HG02970 (cell line): ENCODE measurements around the gene PSMB3.
A peak's percentile ranks its signal among the peaks of the same experiment; 100 is the strongest.

Source experiments
- ATAC-seq: cut with Tn5 transposase; IDR thresholded peaks from one replicate; pipeline ENCODE4 v1.9.1; 2021; ENCODE audit warnings: mild to moderate bottlenecking, moderate library complexity, moderate number of reproducible peaks; ENCODE audit not compliant: unreplicated experiment, low FRiP score

The PSMB3 gene

DNA sequence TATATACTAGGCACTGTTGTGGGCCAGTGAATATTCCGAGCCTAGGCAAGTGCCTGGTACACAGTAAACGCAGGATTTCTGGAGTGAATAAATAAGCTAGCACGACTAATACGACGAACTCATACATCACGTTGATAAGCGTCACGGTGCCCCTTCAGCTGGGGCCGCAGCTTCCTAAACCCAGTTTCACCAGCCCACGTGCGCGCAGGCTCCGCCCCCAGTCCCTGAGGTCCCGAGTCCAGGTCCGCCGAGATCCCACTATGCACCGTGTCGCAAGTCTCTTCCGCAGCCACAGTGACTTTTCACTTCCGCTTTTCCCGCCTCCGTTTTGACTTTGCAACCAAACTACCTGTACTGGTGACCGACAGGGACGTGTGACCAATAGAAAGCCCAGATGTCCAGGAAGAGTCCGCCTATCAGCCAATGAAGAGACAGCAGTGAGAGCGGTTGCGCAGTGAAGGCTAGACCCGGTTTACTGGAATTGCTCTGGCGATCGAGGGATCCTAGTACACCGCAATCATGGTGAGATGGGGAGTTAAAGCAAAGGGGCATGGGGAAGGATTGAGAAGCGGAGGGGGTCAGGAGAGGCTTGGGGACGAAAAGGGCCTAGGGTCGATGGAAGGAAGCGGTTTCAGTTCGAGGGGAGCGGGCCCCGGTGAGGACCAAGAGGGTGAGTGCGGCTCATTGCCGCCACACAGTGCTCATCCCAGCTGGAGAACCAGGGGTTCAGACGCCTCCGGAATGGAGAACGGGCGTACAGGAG lies at the start of gene PSMB3:
PSMB3 (plus strand) TSS at position 434 of the 763 bp plus-strand sequence; CDS start at position 520, 86 bp downstream.
- ATAC-seq, result peak; percentile 81

DNA sequence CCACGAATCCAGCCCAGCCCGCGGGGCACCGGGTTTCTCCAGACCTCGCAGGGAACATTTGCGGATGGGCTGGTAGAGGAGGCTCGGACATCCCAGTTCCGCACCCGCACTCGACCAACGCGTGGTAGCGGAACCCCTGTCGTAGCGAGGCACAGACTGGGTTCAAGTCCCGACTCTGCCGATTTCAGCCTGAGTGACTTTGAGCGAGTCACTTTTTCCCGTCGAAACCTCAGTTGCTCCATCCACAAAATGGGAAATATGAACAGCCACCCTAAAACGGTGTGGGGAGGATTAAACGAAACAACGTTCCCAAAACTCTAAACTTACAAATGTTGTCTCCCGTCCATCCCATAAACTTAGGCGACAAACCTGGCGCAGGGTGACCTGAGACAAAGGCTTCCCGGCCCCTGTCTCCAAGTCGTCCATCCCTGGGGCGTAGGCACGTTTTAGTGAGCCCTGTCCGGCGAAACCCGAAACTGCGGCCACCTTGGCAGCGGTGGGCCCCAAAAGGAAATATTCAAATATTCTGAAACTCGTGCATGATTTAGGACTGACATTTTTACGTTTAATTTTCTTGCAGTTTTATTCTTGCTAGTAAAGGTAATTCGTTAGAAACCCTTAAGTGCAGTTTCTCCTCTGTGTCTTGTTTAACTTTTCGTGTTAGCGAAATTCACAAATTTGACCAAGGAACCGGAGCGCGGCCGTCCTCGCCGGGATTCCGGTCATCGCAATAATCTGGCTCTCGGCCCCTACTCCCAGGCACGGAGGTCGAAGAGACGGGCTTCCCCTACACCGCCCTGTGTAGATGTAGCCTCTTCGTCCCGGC lies 49.4 kb upstream of the PSMB3 start:
- ATAC-seq, result no peak

- no peak for ATAC-seq
Measured at GRCh38 chr17:38703742-38704605, 48.6 kb upstream of the PSMB3 start.

GRCh38 chr17:38704606-38705522 lies 47.7 kb upstream of the PSMB3 start, which contains the start of gene MLLT6:
Gene MLLT6, plus strand, starts transcription at chr17:38705273. Its CDS starts 360 bp downstream, at chr17:38705633.
- no peak for ATAC-seq

- no peak for ATAC-seq
Measured at GRCh38 chr17:38705523-38705802, 47.1 kb upstream of the PSMB3 start.

DNA sequence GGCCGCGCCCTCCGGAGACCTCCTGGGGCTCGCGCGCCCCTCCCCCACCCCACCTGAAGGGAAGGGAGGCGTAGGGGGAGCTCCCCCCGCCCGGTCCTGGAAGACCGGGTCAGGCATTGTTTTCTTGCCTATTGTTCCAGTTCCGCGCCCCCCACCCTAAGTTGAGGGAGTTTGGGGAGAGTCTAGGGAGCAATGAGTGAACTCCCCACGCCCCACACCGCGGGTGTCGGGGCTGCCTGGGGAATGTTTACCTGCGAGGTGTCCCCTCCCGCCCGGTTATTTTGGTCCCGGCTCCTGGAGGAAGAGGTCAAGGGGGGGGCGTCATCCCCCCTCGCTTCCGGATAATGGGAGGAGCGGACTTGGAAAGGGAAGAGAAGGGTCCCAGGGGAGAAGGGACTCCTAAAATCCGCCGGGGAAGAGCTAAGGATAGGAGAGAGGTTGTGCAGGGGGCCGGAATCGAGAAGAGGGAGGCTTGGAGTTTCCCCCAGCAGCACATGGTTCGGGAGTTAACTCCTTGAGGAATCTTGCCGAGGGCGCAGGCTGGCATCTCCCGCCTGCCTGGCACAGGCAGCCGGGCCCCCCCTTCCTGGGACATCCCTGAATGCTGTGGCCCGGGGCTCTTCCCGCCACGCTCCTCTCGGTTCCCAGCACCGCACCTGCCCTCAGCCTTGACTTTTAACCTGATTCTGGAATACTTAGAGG lies 46.6 kb upstream of the PSMB3 start:
- no peak for ATAC-seq

GRCh38 chr17:38706505-38707216 lies 45.9 kb upstream of the PSMB3 start:
- ATAC-seq, result no peak

GRCh38 chr17:38707678-38708351 lies 44.7 kb upstream of the PSMB3 start:
- ATAC-seq, result no peak

GRCh38 chr17:38709104-38709820 lies 43.3 kb upstream of the PSMB3 start:
- ATAC-seq, result no peak

- ATAC-seq, result no peak
Measured at GRCh38 chr17:38709864-38710603, 42.5 kb upstream of the PSMB3 start.

DNA sequence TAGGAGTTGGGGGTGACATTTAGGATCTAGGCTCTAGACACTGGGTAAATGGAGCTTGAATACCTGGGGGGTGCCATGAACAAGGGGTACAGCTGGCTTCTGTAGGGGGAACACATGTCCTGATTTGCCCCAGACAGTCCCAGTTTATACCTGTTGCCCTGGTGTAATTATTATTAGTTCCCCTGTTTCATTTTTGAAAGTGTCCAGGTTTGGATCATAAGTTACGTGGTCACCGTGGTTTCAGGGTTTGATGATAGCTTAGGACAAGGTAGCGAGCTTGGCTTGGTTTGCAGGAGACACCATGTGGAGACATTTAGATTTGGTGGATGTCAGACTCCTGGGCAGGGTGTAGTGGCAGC lies 42.0 kb upstream of the PSMB3 start:
- no peak for ATAC-seq

DNA sequence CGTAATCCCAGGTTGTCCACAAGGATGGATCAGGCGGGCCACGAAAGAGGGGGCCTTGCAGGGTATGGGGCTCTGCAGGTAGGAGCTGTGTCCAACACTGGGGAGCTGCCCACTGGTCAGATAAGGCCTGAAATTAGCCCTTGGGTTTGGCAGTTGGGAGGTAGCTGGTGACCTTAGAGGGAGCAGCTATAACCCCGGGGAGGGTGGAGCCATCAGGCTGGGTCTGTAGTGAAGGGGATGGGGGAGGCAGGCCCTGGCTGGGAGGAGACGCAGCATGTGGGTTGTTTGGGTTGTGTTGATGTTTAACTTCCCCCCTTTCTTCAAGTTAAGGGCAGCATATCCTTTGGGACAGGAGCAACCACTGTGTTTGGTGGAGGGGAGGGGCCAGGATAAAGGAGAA lies 41.6 kb upstream of the PSMB3 start:
- no peak for ATAC-seq

GRCh38 chr17:38711792-38712571 lies 40.6 kb upstream of the PSMB3 start:
- no peak for ATAC-seq

DNA sequence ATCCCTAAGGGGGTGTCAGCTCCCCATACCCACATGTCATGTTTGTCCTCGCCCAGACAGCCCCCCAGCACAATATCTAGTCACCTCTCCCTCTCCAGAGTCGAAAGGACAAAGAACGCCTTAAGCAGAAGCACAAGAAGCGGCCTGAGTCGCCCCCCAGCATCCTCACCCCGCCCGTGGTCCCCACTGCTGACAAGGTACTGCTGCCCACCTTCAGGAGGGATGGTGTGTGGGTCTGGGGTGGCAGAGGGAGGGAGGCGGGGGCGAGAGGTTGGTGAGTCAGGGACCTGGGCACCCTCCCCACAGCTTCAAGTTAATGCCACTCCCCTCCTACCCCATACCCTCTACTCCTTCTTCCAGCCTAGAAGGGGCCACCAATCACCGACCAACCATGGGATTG lies 39.9 kb upstream of the PSMB3 start:
- ATAC-seq, result no peak

DNA sequence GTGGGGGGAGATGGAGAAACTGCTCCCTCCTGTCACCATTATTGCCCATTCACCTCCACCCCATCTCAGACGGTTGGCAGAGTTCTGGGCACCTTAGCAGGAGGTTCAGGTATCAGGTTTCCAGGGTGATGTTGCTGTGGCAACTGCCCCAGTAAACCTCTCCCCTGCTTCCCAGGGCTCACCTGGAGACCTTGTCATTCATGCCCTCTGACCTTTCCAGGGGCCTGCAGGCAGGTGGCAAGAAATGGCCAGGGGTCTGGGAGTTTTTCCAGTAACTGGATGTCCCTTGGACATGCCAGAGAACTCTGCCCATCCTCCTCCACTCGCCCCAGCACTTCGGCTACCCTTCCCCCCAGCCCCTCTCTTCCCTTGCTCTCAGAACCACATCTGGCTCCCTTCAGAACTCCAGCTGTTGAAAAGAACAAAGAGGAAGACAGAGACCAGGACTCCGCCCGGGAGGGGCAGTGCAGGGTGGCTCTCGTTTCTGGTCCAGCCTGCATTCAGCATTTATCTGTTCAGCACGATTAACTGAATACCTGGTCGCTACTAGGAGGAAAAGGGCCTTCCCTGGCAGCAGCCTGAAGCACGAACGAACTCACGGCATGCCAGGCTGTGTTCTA lies 39.0 kb upstream of the PSMB3 start:
- ATAC-seq, result no peak
